Activated CD4-positive, alpha-beta memory T cell treated with anti-CD3 and anti-CD28 coated beads for 36 hours (primary cell): ENCODE data around the gene USP7. TPM values are rescaled to one million over a fixed set of nuclear protein-coding genes. Genes with fewer than 3 reads are reported as not detected.

ENCODE experiments used
- CTCF ChIA-PET: fragments of 350-600 bp; sonication (Branson Sonifier 250); formaldehyde crosslinking; loops from one replicate; lab custom pipeline; 2021; ENCODE audit warnings: antibody characterized with exemption, inconsistent platforms; lab: Charles Lee
- POLR2A ChIA-PET: fragments of 350-600 bp; sonication (Branson Sonifier 250); formaldehyde crosslinking; loops from one replicate; lab custom pipeline; 2021; ENCODE audit warnings: antibody characterized with exemption; lab: Charles Lee
- DNase-seq: peaks from one replicate; pipeline ENCODE4 v3.0.0-alpha.2; 2020
- H3K27ac Mint-ChIP-seq: one replicate; pipeline ENCODE4 v1.8.0; 2021; ENCODE audit warnings: mixed read lengths
- H3K27me3 Mint-ChIP-seq: one replicate; pipeline ENCODE4 v1.8.0; 2021; ENCODE audit warnings: mixed read lengths
- H3K36me3 Mint-ChIP-seq: one replicate; pipeline ENCODE4 v1.8.0; 2021; ENCODE audit warnings: mixed read lengths
- H3K4me1 Mint-ChIP-seq: one replicate; pipeline ENCODE4 v1.8.0; 2021; ENCODE audit warnings: low read depth, mixed read lengths
- H3K4me3 Mint-ChIP-seq: one replicate; pipeline ENCODE4 v1.8.0; 2021; ENCODE audit warnings: mild to moderate bottlenecking, mixed read lengths
- H3K9me3 Mint-ChIP-seq: one replicate; pipeline ENCODE4 v1.8.0; 2021; ENCODE audit warnings: mixed read lengths
- intact Hi-C: fragments of 100-400 bp; cut with micrococcal nuclease; formaldehyde crosslinking; loops from one replicate; pipeline ENCODE4 v1.15.1; 2023
- total RNA-seq, 2 experiments: library from RNA; stranded (reverse); gene quantifications; one replicate each; pipeline ENCODE4 v1.2.3, GENCODE V29; 2021

Gene USP7
- total RNA-seq, 2 experiments from 2014 or later = 154 to 170 TPM

- H3K27me3 Mint-ChIP-seq = no peaks in the 10 kb centered on the region
- DNase-seq = no peak
- H3K4me1 Mint-ChIP-seq = peaks cover 32% of the 10 kb centered on the region
- POLR2A ChIA-PET = no interaction called here
- CTCF ChIA-PET = interaction anchor here (0.5 kb wide), 1 partner anchor 15 kb away, joined by 3 read pairs; no protein-coding TSS in a partner anchor
- peaks cover 7% of the 10 kb centered on the region for H3K36me3 Mint-ChIP-seq
- intact Hi-C loops = loop anchor here (5.0 kb wide), 3 partner anchors 47 to 213 kb away; no protein-coding TSS in a partner anchor
- no peak overlapping the region for H3K27ac Mint-ChIP-seq
- no peaks in the 10 kb centered on the region for H3K9me3 Mint-ChIP-seq
- H3K4me3 Mint-ChIP-seq = no peak overlapping the region
Observed at GRCh38 chr16:8864480-8865110, 99.1 kb downstream of the USP7 start.

GRCh38 chr16:8863594-8864424 is 99.9 kb downstream of the USP7 start:
- POLR2A ChIA-PET = no interaction called here
- Mint-ChIP-seq H3K9me3 (no peaks in the 10 kb centered on the region), H3K4me1 (peaks cover 28% of the 10 kb centered on the region), H3K4me3 (no peak overlapping the region), H3K27me3 (no peaks in the 10 kb centered on the region), H3K36me3 (peaks cover 11% of the 10 kb centered on the region), H3K27ac (peak overlapping the region; percentile 8)
- DNase-seq = no peak
- intact Hi-C loops = no loop called here
- CTCF ChIA-PET = interaction anchor here (0.6 to 1.3 kb wide), 2 partner anchors 11 to 145 kb away, joined by 3 read pairs; no protein-coding TSS in a partner anchor

- DNase-seq = no peak
- Mint-ChIP-seq H3K36me3 (peaks cover 16% of the 10 kb centered on the region), H3K4me3 (no peak overlapping the region), H3K9me3 (no peaks in the 10 kb centered on the region), H3K27me3 (no peaks in the 10 kb centered on the region), H3K27ac (peak overlapping the region; percentile 24), H3K4me1 (peaks cover 31% of the 10 kb centered on the region)
- ChIA-PET POLR2A (no interaction called here), CTCF (interaction anchor here (1.3 kb wide), 1 partner anchor 146 kb away, joined by 3 read pairs; no protein-coding TSS in a partner anchor)
- intact Hi-C loops = no loop called here
Observed at GRCh38 chr16:8862309-8863130, 101.2 kb downstream of the USP7 start.

- DNase-seq = no peak
- Mint-ChIP-seq H3K9me3 (no peaks in the 10 kb centered on the region), H3K4me3 (no peak overlapping the region), H3K4me1 (peaks cover 29% of the 10 kb centered on the region), H3K27me3 (no peaks in the 10 kb centered on the region), H3K36me3 (peaks cover 17% of the 10 kb centered on the region), H3K27ac (peak overlapping the region; percentile 38)
- intact Hi-C loops = no loop called here
- CTCF ChIA-PET = no interaction called here
- POLR2A ChIA-PET = no interaction called here
Observed at GRCh38 chr16:8861563-8862308, 102.0 kb downstream of the USP7 start.

GRCh38 chr16:8859913-8860881 is 103.5 kb downstream of the USP7 start:
- DNase-seq = no peak
- CTCF ChIA-PET = interaction anchor here (1.4 kb wide), 1 partner anchor 21 kb away, joined by 6 read pairs; no protein-coding TSS in a partner anchor
- Mint-ChIP-seq H3K27ac (no peak overlapping the region), H3K27me3 (no peaks in the 10 kb centered on the region), H3K9me3 (no peaks in the 10 kb centered on the region), H3K36me3 (peaks cover 27% of the 10 kb centered on the region), H3K4me1 (peaks cover 27% of the 10 kb centered on the region), H3K4me3 (no peak overlapping the region)
- intact Hi-C loops = no loop called here
- POLR2A ChIA-PET = interaction anchor here (2.6 kb wide), 1 partner anchor 8 kb away, joined by 9 read pairs; the partner anchor contains the start of gene CARHSP1

- no peaks in the 10 kb centered on the region for H3K27me3 Mint-ChIP-seq
- peaks cover 32% of the 10 kb centered on the region for H3K36me3 Mint-ChIP-seq
- H3K4me3 Mint-ChIP-seq = no peak overlapping the region
- peaks cover 25% of the 10 kb centered on the region for H3K4me1 Mint-ChIP-seq
- no peaks in the 10 kb centered on the region for H3K9me3 Mint-ChIP-seq
- no peak overlapping the region for H3K27ac Mint-ChIP-seq
- POLR2A ChIA-PET = interaction anchor here (2.6 kb wide), 1 partner anchor 9 kb away, joined by 9 read pairs; the partner anchor contains the start of gene CARHSP1
- no peak for DNase-seq
- intact Hi-C loops = no loop called here
- CTCF ChIA-PET = no interaction called here
Observed at GRCh38 chr16:8858994-8859912, 104.5 kb downstream of the USP7 start.

- intact Hi-C loops = no loop called here
- POLR2A ChIA-PET = interaction anchor here (1.9 kb wide), 1 partner anchor 13 kb away, joined by 6 read pairs; the partner anchor contains the start of gene CARHSP1
- H3K27ac Mint-ChIP-seq = peak overlapping the region; percentile 28
Observed at GRCh38 chr16:8855972-8856371, 107.7 kb downstream of the USP7 start.

GRCh38 chr16:8855051-8855786 is 108.5 kb downstream of the USP7 start:
- Mint-ChIP-seq H3K36me3 (peaks cover 51% of the 10 kb centered on the region), H3K27me3 (no peaks in the 10 kb centered on the region), H3K9me3 (no peaks in the 10 kb centered on the region), H3K4me3 (no peak overlapping the region), H3K4me1 (peaks cover 41% of the 10 kb centered on the region), H3K27ac (peak overlapping the region; percentile 6)
- DNase-seq = peak; percentile 34
- intact Hi-C loops = no loop called here
- CTCF ChIA-PET = interaction anchor here (1.0 to 1.5 kb wide), 4 partner anchors 25 to 154 kb away, joined by 3 to 9 read pairs (median 3); no protein-coding TSS in a partner anchor
- POLR2A ChIA-PET = interaction anchor here (1.9 kb wide), 1 partner anchor 14 kb away, joined by 6 read pairs; the partner anchor contains the start of gene CARHSP1

More at GRCh38 chr16:8855972-8856371, 107.7 kb downstream of the USP7 start:
- Mint-ChIP-seq H3K4me1 (peaks cover 34% of the 10 kb centered on the region), H3K27me3 (no peaks in the 10 kb centered on the region), H3K9me3 (no peaks in the 10 kb centered on the region), H3K4me3 (no peak overlapping the region), H3K36me3 (peaks cover 44% of the 10 kb centered on the region)
- CTCF ChIA-PET = interaction anchor here (1.2 to 1.5 kb wide), 3 partner anchors 24 to 153 kb away, joined by 3 to 9 read pairs (median 3); no protein-coding TSS in a partner anchor
- DNase-seq = no peak
